Right lobe of liver (tissue), 4 donors: Measurements from ENCODE around the gene SIM1.

Source experiments
- POLR2A ChIP-seq: fragments of 450-650 bp; IDR thresholded peaks from one replicate; pipeline ENCODE4 v1.6.1; 2017; ENCODE audit warnings: antibody characterized with exemption, mild to moderate bottlenecking
- TF ChIP-seq, protein P1 (sequence below), 4 donors: fragments of 200-600 bp in 3 of 4; fragments of 450-650 bp in 1 of 4; IDR thresholded peaks; one replicate each; pipeline versions ENCODE4 v1.5.1 to v1.8.0; 2016 to 2022; ENCODE audit warnings: antibody characterized with exemption in 4 of 4, mild to moderate bottlenecking in 2 of 4
- donor health status: DM: no; HTN: no; CAD: no.
- donor health status: DM: no; HTN: no; CAD: no.
- donor health status: DM: no; HTN: yes; CAD: no.

DNA sequence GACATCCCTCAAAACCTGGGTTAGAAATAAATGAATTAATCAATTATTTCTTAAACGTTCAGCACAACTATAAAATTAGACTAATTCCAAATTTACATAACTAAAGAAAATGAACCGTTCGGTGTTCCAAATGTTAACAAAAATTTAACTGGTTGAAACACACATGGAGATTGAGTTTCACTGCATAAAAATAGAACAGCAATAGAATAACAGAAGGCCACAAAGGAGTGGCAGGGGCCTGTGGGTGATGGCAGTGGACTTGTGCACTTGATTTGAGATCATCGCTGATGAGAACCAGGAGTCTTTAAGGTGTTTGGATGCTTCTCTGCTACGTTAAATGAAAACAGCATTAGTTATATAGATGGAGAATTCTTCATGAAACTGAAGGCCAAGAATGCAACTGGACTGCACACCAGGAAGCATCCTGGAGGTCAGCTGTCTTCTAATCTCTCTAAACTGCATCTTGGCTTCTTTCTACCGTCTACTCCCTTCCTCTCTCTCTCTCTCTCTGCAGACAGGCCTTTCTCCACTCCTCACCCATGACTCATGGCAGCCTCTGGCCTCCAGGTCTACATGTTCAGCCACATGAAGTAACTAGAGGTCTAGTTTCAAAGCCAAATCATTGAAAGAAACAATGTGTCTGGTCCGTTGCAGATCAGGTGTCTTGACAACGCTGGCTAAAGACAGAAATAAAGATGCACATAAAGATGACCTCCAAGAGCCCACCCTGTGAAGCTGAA lies 111.3 kb downstream of the SIM1 start:
- TF ChIP-seq, protein P1, sequence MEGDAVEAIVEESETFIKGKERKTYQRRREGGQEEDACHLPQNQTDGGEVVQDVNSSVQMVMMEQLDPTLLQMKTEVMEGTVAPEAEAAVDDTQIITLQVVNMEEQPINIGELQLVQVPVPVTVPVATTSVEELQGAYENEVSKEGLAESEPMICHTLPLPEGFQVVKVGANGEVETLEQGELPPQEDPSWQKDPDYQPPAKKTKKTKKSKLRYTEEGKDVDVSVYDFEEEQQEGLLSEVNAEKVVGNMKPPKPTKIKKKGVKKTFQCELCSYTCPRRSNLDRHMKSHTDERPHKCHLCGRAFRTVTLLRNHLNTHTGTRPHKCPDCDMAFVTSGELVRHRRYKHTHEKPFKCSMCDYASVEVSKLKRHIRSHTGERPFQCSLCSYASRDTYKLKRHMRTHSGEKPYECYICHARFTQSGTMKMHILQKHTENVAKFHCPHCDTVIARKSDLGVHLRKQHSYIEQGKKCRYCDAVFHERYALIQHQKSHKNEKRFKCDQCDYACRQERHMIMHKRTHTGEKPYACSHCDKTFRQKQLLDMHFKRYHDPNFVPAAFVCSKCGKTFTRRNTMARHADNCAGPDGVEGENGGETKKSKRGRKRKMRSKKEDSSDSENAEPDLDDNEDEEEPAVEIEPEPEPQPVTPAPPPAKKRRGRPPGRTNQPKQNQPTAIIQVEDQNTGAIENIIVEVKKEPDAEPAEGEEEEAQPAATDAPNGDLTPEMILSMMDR (IDR thresholded peaks at IDR 0.05): no peak
- TF ChIP-seq POLR2A: no peak
